ENCODE measurements around the gene RREB1.

The RREB1 gene

GRCh38 chr6:7100072-7100752, 7.5 kb upstream of the RREB1 start:
- no peak for DNase-seq (ENCODE audit: low read depth)

- DNase-seq (ENCODE audit: low read depth): no peak
Observed at GRCh38 chr6:7100753-7101081, 7.0 kb upstream of the RREB1 start.

GRCh38 chr6:7101290-7101689, 6.5 kb upstream of the RREB1 start:
- DNase-seq (ENCODE audit: low read depth): no peak

- no peak for DNase-seq (ENCODE audit: low read depth)
Observed at GRCh38 chr6:7104752-7105151, 3.0 kb upstream of the RREB1 start.

- no peak for DNase-seq (ENCODE audit: low read depth)
Observed at GRCh38 chr6:7106215-7106751, 1.5 kb upstream of the RREB1 start.

- peak; percentile 56 for DNase-seq (ENCODE audit: low read depth)
Observed at GRCh38 chr6:7106752-7107577, 796 bp upstream of the RREB1 start.

GRCh38 chr6:7108196-7108963, 619 bp downstream of the RREB1 start:
- peak; percentile 40 for DNase-seq (ENCODE audit: low read depth)

- peak; percentile 27 for DNase-seq (ENCODE audit: low read depth)
Observed at GRCh38 chr6:7108964-7109836, 1.4 kb downstream of the RREB1 start.

GRCh38 chr6:7110092-7110792, 2.5 kb downstream of the RREB1 start:
- DNase-seq (ENCODE audit: low read depth): no peak

GRCh38 chr6:7111095-7111690, 3.4 kb downstream of the RREB1 start:
- DNase-seq (ENCODE audit: low read depth): no peak

GRCh38 chr6:7112171-7112570, 4.4 kb downstream of the RREB1 start:
- no peak for DNase-seq (ENCODE audit: low read depth)

GRCh38 chr6:7112741-7113313, 5.1 kb downstream of the RREB1 start:
- no peak for DNase-seq (ENCODE audit: low read depth)

- no peak for DNase-seq (ENCODE audit: low read depth)
Observed at GRCh38 chr6:7114744-7115458, 7.1 kb downstream of the RREB1 start.

GRCh38 chr6:7115543-7116231, 7.9 kb downstream of the RREB1 start:
- no peak for DNase-seq (ENCODE audit: low read depth)

- DNase-seq (ENCODE audit: low read depth): no peak
Observed at GRCh38 chr6:7119272-7119801, 11.6 kb downstream of the RREB1 start.

- DNase-seq (ENCODE audit: low read depth): no peak
Observed at GRCh38 chr6:7121700-7122241, 14.0 kb downstream of the RREB1 start.

- DNase-seq (ENCODE audit: low read depth): no peak
Observed at GRCh38 chr6:7122684-7123083, 14.9 kb downstream of the RREB1 start.

- DNase-seq (ENCODE audit: low read depth): no peak
Observed at GRCh38 chr6:7124114-7124513, 16.4 kb downstream of the RREB1 start.
